OCI-LY7 (cell line): ENCODE data around the gene VPS13D.

Source experiments
- CTCF ChIP-seq: fragments of 200-600 bp; sonication (generic); conservative IDR thresholded peaks from 2 replicates; pipeline ENCODE4 v1.5.1; 2014; ENCODE audit warnings: mild to moderate bottlenecking, antibody characterized with exemption, low read length, moderate library complexity, mixed read lengths
- EZH2phosphoT487 ChIP-seq: fragments of 200-600 bp; sonication (generic); IDR thresholded peaks from 2 replicates; pipeline ENCODE4 v1.6.1; 2018; ENCODE audit warnings: low read depth, borderline replicate concordance, mild to moderate bottlenecking, mixed run types, antibody characterized with exemption, low read length, moderate library complexity, mixed read lengths

GRCh38 chr1:12206238-12206637 is 23.6 kb upstream of the VPS13D start:
- TF ChIP-seq CTCF (no peak), EZH2phosphoT487 (no peak)
